HuH-7.5 (cell line): Measurements from ENCODE around the gene ZNF606.
A peak's percentile ranks its signal among the peaks of the same experiment; 100 is the strongest.
"Not testable (repeated sequence)": the region's sequence is repeated elsewhere in the genome, so short reads cannot be mapped to it uniquely, and the experiment has no call there.

ENCODE experiments used
- DNase-seq: peaks from one replicate; pipeline ENCODE4 v3.0.0; 2011; ENCODE audit warnings: low spot score

Gene ZNF606

DNA sequence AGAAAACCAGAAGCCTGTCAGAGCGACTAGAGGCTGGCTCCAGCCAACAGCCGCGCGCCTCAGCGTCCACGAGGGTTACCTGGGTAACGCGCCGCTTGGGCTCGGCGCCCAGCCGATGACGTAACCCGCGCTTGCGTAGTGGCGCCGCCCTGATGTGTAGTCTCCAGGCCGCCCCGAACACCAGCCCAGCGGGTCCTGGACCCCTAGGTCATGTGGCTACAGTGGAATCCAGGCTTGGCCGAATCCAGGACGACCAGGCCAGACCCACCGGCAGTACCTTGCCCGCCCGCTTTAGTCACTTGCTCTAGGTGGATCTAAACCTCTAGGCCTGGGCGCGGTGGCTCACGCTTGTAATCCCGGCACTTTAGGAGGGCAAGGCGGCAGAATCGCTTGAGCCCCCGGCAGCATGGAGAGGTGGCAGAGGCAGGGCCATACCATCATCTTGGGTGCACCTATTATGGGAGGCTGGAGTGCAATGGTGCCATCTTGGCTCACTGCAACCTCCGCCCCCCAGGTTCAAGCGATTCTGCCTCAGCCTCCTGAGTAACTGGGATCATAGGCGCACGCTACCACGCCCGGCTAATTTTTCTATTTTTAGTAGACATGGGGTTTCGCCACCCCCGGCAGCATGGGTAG is 7.2 kb upstream of the ZNF606 start:
- DNase-seq = no peak

DNA sequence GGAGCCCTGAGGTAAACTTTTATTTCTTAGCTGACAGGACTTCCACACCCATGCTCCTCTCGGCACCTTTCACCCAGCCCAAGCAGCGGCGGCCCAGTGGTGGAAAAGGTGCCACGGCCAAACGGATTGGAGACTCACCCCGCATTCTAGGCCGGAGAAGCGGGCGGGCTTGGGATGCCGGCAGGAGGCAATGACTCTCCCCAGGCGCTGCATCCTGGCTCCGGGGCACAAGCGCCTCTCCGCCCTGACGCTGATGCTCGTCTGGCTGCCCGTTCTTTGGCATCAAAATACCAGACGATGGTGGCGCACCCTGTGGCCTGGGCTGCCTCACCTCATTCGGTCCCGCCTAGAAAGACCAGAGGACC is 6.7 kb upstream of the ZNF606 start:
- no peak for DNase-seq

DNA sequence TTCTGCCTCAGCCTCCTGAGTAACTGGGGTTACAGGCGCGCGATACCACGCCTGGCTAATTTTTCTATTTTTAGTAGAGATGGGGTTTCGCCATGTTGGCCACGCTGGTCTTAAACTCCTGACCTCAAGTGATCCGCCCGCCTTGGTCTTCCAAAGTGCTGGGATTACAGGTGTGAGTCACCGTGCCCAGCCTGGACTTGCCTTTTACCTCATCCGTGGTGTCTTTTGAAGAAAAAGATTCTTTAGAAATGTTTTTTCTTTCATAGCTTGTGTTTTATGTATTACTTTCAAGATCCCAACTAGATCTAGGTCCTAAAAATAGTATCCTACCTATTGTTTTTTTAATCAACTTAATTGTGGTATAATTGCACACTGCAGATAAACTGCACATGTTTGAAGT is 6.3 kb upstream of the ZNF606 start:
- DNase-seq = not testable (repeated sequence)

DNA sequence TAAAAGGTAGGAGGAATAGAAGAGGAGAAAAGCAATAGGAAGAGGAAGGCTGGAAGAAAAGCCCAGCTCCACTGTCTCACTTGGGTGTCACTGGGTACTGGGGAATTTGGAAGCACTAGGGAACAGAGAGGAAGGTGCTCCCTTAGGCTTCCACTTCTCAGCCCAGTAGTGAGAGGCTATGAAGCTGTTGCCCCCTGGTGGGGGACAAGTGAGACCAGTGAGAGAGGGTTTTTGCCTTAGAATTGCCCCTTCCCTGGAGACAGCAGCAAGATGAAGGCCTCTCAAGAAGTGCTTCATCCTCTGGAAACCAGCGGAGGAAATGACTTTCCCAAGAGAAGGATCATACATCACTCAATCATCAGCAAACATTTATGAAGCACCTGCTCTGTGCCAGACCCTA is 4.7 kb upstream of the ZNF606 start:
- peak; percentile 57 for DNase-seq

DNA sequence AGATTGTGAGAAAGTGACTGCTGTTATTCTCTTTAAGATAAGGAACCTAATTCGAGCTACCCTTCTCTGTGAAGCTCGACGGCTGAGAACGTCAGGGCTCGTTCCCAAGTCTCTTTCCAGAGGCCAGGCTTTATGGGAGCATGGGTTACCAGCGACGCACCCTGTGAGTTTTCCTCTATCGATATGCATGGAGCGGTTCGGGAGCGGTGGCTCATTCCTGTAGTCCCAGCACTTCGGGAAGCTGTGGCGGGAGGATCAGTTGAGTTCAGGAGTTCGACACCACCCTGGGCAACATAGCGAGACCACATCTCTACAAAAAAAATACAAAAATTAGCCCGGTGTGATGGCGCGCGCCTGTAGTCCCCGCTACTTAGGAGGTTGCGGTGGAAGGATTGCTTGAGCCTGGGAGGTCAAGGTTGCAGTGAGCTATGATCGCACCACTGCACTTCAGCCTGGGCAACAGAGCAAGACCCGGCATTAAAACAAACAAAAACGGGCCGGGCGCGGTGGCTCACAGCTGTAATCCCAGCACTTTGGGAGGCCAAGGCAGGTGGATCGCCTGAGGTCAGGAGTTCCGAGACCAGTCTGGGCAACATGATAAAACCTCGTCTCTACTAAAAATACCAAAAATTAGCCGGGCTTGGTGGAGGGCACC is 681 bp upstream of the ZNF606 start:
- DNase-seq = no peak

DNA sequence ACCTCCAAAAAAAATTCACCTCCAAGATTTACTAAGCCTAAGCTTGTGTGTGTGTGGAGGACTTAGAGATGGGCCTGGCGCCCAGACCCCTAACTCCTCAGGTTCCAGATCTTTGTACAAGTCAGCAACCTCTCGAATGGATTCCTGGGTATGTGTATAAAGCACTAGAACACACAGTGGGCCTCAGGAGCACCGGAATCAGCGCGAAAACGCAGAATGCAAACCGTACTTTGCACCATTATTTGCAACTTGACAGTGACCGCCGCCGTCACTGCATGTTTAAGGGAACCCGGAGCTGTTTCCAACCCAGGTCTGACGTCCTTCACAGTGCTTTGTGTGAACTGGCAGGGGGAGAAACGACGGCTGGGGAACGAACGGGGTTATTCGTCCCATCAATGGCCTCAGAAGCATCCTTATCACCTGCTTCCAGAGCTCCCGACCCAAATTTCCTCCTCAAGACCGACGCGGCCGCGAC is 688 bp downstream of the ZNF606 start:
- peak; percentile 50 for DNase-seq

DNA sequence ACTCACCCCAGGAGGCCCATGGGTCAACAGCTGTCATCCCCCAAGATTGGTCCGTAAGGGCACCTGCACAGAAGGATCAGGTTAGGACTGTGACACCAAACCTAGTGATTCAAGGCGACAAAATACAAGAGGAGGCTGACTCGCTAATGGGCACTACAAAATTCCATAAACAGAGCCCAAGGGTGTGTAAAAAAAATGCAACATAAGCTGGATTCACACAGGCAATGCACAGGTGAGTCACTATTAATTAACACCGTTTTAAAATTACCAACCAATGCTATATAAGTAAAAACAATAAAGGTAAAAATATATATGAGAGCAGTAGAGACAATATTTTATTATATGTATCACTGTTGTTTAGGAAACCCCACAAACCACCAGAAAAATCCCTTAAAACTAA is 1.9 kb downstream of the ZNF606 start:
- DNase-seq = no peak

DNA sequence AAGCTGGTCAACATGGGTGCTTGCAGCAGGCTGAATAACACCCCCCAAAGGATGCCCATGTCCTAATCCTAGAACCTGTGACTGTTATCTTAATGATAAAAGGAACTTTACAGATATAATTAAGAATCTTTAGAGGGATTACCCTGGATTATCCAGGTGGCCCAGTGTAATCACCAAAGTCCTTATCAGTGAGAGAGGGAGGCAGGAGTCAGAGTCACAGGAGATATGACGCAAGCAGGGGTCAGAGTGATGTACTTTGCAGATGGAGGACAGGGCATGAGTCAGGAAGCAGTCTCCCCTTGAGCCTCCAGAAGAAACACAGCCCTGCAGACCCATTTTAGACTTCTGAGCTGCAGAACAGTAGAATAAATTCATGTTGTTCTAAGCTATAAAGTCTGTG is 9.8 kb downstream of the ZNF606 start:
- no peak for DNase-seq

DNA sequence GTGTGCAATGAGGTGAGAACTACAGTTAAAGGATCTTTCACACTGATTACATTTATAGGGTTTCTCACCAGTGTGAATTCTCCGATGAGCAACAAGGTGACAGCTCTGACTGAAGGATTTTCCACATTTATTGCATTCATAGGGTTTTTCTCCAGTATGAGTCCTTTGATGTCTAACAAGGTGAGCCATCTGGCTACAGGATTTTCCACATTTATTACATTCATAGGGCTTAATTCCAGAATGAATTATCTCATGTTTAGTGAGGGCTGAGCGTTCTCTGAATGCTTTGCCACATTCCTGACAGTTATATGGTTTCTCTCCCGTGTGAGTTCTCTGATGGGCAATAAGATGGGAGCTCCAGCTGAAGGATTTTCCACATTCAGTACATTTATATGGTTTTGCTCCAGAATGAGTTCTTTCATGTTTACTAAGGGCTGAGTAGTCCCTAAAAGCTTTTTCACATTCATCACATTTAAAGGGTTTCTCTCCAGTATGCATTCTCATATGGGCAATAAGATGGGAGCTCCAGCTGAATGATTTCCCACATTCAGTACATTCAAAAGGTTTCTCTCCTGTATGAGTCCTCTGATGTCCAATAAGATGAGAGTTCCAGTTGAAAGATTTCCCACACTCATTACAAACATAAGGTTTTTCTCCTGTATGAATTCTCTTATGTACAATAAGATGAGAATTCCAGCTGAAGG is 23.9 kb downstream of the ZNF606 start:
- no peak for DNase-seq

DNA sequence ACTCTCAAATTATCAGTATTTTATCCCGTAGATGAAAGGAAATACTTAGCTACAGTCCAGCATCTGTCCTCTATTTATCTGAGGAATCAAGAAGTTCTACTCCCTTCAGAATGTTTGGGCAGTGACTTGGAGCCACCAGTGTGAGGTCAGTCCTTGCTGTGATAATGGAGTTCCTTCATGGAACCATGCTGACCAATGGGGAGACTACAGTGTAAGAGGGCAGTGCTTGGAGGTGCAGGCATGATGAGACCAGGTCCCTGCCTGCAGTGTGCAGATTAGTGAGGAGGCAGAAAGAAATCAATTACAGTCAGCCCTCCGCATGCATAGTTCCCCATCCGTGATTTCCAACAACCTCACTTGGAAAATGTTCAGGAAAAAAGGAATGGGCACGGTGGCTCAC is 28.2 kb downstream of the ZNF606 start, which contains the start of gene C19orf18:
Gene C19orf18 (minus strand): TSS at position 101 of the 400 bp plus-strand sequence. CDS start 102 bp downstream, outside the sequence.
- DNase-seq = no peak

DNA sequence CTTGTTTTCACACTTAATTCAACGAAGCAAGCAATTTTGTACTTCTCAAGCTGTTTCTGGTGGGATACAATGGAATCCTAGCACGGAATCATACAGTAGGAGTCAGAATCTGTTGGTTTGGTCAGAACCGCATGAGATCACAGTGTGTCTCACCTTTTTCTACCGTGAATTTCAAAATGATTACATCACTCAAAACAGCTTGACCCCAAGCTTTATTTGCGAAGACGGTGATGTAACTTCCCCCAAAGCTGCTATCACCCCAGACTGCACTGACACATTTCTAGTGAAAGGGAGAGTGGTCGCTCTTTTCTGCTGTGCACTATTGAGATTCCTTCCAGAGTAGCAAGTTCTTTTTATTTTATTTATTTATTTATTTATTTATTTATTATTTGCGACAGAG is 37.9 kb downstream of the ZNF606 start:
- DNase-seq = no peak

DNA sequence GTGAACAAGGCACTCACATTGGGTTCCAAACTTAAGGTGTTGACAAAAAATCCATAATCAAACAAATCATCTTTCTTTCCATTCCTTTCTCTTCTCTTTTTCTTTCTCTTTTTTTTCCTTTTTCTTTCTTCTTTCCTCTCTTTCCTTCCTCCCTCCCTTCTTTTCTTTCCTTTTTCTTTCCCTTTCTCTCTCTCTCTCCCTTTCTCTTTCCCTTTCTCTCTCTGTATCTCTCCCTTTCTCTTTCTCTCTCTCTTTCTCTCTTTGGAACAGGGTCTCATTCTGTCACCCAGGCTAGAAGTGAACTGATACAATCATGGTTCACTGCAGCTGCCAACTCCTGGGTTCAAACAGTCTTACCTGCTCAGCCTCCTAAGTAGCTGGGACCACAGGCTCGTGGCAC is 40.8 kb downstream of the ZNF606 start:
- no peak for DNase-seq

DNA sequence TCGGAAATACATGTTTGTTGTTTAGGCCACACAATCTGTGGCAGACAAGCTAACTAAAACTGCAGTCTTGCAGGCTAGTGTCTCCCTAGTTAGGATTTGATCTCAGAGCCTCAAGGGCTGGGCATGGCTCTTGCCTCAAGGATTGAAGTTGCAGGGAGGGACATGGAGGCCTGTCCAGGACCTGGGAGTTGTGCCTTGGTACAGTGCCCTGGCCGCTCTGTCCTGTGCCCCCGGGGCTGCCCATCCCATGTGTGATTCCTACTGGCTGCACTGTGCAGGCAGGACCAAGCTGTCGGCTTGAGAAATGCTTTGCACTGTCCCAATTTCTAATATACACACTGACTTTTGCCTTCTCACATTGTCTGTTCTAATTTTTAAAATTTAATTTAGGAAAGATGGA is 47.6 kb downstream of the ZNF606 start:
- DNase-seq = no peak

DNA sequence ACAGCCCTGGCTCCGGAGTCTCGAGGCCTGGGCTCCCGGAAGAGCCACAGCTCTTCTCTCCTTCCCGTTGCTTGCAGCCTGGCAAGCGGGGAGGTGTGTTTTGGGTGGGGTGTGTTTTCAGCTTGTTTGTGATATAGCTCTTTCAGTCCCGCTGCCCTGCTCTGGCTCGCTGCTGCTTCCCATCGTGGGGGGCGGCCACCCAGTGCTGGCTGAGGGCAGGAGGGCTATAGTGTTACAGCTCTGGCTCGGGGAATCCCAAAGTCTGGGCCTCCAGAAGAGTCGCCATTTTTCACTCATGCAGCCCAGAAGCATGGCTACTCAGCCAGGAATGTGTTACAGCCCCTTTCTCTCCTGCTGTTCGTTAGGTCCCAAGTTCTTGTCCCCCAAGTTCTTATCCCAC is 52.9 kb downstream of the ZNF606 start:
- DNase-seq = no peak

DNA sequence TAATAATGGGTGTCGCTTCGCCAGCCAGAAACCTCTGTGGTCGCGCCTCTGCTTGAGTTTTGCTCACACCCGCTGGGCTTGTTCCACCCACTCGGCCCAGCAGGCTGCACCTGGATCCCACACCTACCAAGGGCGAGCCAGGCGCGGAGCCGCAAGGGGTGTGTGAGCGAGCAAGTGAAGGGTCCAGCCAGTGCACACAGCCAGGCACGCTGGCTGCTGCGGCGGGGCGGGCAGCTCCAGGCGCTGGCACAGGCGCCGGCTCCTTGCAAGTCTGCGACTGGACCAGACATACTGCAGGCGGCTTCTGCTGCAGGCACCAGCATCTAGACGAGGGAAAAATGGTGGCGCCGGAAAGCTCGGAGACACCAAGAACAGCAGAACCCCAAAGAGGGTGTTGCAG is 53.3 kb downstream of the ZNF606 start:
- DNase-seq = no peak

DNA sequence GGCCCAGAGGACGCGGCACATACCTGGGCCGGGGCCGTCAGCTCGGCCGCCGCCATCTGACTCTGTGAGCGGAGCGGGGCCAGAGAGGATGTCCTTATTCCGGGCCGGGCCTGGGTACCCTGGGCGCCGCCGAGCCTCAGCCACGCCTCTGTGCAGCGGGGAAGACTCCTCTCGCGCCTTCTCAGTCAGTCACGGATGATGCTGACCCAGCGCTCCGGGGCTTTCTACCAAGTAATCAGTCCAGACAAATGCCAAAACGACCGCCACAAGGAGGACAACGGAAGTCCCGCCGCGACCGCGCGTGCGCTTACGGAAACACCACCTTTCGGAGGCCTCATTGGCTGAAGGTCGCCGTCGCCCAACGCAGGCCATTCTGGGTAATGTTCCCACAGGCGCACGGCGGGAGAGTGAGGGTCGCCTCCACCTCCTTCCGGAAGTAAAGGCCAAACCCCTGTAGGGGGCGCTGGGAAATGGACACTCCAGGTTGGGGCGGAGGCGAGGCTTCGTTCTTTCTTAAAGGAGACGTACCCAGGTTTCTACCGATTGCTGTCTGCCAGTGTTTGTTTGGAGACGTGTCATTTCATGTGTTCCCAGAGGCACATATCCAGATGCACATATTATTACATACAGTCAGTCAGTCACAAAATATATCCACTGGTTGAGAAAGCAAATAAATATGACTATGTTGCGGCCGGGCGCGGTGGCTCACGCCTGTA is 55.0 kb downstream of the ZNF606 start, which contains the start of gene ZNF256:
Gene ZNF256 (minus strand): TSS at position 288 of the 716 bp plus-strand sequence. CDS start 232 bp downstream, at position 56.
- DNase-seq = peak; percentile 92

DNA sequence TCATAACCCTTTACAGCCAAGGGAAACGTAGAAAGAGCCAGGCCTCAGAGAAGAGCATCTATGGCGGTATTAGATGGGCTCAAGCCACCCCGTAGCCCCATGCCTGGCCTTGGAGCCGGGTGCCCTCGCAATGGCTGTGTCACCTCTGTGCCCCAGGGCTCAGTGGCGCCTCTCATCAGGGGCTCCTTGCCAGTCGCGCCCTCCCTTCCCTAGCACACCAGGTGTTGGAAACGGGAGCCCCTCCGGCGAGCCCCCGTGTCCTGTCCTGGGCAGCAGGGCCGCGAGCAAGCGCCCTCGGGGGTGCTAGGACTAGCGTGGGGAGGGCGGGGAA is 55.6 kb downstream of the ZNF606 start:
- no peak for DNase-seq

DNA sequence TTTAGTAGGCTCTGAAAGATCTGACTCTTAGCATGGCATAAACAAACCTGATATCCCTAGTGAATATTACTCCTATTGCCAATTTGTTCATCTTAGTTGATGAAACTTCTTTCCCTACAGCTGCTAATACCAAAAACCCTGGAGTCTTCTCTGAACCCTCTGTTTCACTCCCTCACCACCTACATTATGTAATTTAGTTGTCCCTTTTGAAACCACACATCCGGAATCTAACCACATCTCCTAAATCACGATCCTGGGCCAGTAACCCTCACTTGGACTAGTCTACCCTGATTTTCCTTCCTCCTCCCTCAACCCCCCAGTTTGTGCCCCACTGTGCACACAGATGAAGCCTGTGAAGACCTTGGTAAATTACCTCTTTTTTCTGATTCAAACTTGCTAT is 56.3 kb downstream of the ZNF606 start:
- no peak for DNase-seq

DNA sequence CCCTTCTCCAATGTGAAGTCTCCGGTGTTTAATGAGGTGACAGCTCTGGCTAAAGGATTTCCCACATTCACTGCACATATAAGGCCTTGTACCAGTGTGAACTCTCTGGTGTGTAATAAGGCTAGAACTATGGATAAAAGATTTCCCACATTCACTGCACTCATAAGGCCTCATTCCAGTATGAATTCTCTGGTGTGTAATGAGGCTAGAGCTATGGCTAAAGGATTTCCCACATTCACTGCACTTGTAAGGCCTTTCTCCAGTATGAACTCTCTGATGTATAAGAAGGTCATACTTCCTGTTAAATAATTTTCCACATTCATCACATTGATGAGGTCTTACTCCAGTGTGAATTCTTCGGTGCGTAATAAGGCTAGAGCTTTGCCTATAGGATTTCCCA is 61.0 kb downstream of the ZNF606 start:
- DNase-seq = no peak

DNA sequence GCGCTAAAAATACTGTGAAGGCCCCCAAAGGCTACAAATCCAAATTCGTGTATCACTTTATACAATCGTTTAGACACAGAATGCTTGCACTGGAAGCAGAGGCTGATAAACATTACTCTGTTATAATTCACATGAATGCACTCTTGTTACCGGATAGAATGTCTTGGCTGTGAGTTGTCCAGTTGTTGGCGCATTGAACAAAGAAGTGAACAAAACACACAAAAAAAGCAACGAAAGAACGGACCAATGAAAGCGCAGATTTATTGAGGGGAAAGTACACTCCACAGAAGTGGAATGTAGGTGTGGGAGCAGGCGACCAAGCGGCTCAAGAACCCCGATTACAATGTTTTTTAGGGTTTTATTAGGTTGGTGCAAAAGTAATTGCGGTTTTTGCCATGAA is 66.9 kb downstream of the ZNF606 start:
- DNase-seq = no peak

DNA sequence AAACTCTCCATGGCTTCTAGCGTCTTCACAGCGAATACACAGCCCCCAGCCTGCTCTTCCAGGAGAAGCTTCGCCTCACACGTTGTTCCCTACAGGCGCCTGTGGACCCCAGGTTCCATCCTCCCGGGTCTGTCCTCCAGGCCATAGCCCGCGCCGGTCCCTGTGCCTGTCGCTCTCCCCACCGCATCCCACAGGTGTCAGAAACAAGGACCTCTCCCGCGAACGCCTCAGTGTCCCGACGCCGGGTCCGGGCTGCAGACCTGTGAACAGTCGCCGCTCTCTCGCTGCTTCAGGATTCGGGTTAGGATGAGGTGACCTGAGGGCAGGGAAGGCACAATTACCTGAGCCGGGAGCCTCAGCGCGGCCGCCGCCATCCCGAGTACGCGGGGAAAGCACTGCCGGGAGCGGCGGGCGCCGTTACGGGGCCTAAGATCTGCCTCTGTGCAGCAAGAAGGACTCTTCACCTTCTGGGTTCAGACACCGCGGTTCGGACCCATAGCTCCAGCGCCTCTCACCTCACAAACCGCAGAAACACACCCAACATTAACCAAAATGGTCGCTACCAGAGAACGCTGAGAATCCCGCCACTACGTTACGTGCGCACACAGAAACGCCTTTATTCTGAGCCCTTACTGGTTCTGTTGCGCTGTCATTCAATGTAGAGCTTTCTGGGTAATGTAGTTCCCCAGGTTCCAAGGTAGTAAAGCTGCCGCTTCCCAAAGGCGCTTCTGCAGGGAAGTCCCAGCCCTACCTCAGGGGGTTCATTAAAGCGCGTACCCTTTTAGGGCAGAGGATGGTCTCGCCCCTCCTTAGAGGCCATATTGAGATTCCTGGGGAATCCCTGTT is 67.6 kb downstream of the ZNF606 start, which contains the start of gene ZNF418:
Gene ZNF418 (minus strand): TSS at position 583 of the 846 bp plus-strand sequence. CDS start 1,580 bp downstream, outside the sequence.
- peak; percentile 22 for DNase-seq

DNA sequence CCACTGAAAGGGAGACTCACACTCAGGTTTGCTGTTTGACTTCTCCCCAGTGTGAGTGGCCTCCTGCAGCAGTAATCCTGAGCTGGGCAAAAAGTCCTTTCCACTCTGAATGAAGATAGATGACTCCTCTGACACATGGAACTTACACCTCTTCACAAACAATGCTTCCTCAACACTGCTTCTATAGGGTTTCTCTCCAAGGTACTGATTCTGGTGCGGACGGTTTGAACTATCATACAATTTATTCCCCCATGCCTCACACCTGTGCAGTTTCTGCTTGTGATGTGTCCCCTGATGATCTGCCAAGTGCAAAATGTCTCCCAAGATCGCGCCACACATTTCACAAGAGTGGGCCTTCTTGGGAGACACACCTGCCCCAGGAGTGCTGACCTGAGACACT is 75.0 kb downstream of the ZNF606 start:
- DNase-seq = no peak
